Right lobe of liver (tissue), 4 donors: ENCODE data around the gene YWHAH.

Experiments
- POLR2A ChIP-seq: fragments of 450-650 bp; IDR thresholded peaks from one replicate; pipeline ENCODE4 v1.6.1; 2017; ENCODE audit warnings: antibody characterized with exemption, mild to moderate bottlenecking
- TF ChIP-seq, protein P1 (sequence below), 4 donors: fragments of 200-600 bp in 3 of 4; fragments of 450-650 bp in 1 of 4; IDR thresholded peaks; one replicate each; pipeline versions ENCODE4 v1.5.1 to v1.8.0; 2016 to 2022; ENCODE audit warnings: antibody characterized with exemption in 4 of 4, mild to moderate bottlenecking in 2 of 4
- donor health status: DM: no; HTN: no; CAD: no.
- donor health status: DM: no; HTN: no; CAD: no.
- donor health status: DM: no; HTN: yes; CAD: no.

DNA sequence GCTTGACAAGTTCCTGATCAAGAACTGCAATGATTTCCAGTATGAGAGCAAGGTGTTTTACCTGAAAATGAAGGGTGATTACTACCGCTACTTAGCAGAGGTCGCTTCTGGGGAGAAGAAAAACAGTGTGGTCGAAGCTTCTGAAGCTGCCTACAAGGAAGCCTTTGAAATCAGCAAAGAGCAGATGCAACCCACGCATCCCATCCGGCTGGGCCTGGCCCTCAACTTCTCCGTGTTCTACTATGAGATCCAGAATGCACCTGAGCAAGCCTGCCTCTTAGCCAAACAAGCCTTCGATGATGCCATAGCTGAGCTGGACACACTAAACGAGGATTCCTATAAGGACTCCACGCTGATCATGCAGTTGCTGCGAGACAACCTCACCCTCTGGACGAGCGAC lies 12.0 kb downstream of the YWHAH start:
- TF ChIP-seq, protein P1, sequence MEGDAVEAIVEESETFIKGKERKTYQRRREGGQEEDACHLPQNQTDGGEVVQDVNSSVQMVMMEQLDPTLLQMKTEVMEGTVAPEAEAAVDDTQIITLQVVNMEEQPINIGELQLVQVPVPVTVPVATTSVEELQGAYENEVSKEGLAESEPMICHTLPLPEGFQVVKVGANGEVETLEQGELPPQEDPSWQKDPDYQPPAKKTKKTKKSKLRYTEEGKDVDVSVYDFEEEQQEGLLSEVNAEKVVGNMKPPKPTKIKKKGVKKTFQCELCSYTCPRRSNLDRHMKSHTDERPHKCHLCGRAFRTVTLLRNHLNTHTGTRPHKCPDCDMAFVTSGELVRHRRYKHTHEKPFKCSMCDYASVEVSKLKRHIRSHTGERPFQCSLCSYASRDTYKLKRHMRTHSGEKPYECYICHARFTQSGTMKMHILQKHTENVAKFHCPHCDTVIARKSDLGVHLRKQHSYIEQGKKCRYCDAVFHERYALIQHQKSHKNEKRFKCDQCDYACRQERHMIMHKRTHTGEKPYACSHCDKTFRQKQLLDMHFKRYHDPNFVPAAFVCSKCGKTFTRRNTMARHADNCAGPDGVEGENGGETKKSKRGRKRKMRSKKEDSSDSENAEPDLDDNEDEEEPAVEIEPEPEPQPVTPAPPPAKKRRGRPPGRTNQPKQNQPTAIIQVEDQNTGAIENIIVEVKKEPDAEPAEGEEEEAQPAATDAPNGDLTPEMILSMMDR (IDR thresholded peaks at IDR 0.05) = no peak
- TF ChIP-seq POLR2A = no peak
